Kidney (tissue), 14 donors: ENCODE results near the gene COL6A2. TPM values are rescaled to one million over a fixed set of nuclear protein-coding genes. Genes with fewer than 3 reads are reported as not detected.

Source experiments
- DNase-seq, 5 donors: peaks; one replicate each; pipeline ENCODE4 v3.0.0-alpha.2; 2013 to 2020
- FAIRE-seq: peaks from 2 replicates; lab custom pipeline; 2012; peaks lifted over from hg19 to GRCh38; lab: Jason Lieb, UNC
- H3K27ac ChIP-seq, 2 donors: one replicate each; pipeline ENCODE4 v1.7.0; 2013; ENCODE audit warnings: low read depth in 2 of 2, low read length in 2 of 2, inconsistent platforms in 1 of 2
- H3K27me3 ChIP-seq: one replicate; pipeline ENCODE4 v1.7.1; 2013; ENCODE audit warnings: low read length, inconsistent platforms; ENCODE audit not compliant: control insufficient read depth, insufficient read depth
- H3K36me3 ChIP-seq, 3 donors: one replicate each; pipeline versions ENCODE4 v1.7.0 to v1.7.1; 2013; ENCODE audit warnings: low read length in 3 of 3, control low read depth in 1 of 3, inconsistent platforms in 1 of 3; ENCODE audit not compliant: insufficient read depth in 3 of 3, control insufficient read depth in 2 of 3
- H3K4me1 ChIP-seq, 3 donors: one replicate each; pipeline versions ENCODE4 v1.7.0 to v1.7.1; 2013; ENCODE audit warnings: low read length in 3 of 3, inconsistent platforms in 1 of 3, low read depth in 1 of 3; ENCODE audit not compliant: control insufficient read depth in 2 of 3, insufficient read depth in 2 of 3
- H3K4me3 ChIP-seq, 3 donors: one replicate each; pipeline versions ENCODE4 v1.7.0 to v1.8.1; 2013; ENCODE audit warnings: low read length in 3 of 3, control low read depth in 1 of 3, inconsistent platforms in 1 of 3
- H3K9ac ChIP-seq, 3 donors: one replicate each; pipeline versions ENCODE4 v1.7.0 to v1.7.1; 2013; ENCODE audit warnings: low read length in 3 of 3, control low read depth in 1 of 3, inconsistent platforms in 1 of 3
- H3K9me3 ChIP-seq, 3 donors: one replicate each; pipeline versions ENCODE4 v1.7.0 to v1.7.1; 2013; ENCODE audit warnings: low read length in 3 of 3, control low read depth in 1 of 3, inconsistent platforms in 1 of 3; ENCODE audit not compliant: control insufficient read depth in 2 of 3, insufficient read depth in 1 of 3
- intact Hi-C: fragments of 100-400 bp; cut with DNase I; formaldehyde crosslinking; loops from one replicate; pipeline ENCODE4 v1.11.1; 2022
- polyA plus RNA-seq: library from polyadenylated mRNA; stranded (reverse); fragments of 350-450 nt; fragmentation: Illumina TruSeq; extraction: RNeasy Lipid Tissue Mini Kit (QIAGEN cat#74804); gene quantifications from one replicate; pipeline ENCODE4 v1.2.3, GENCODE V29; 2014; ENCODE audit warnings: low read depth, low replicate concordance; ENCODE audit not compliant: insufficient read depth
- total RNA-seq: library from RNA; stranded (reverse); fragmentation: NEBNext Ultra II Directional; extraction: Animal tissue kit (Norgen Biotek cat#: 25700); gene quantifications from one replicate; pipeline ENCODE4 v1.2.1, GENCODE V29; 2021
- TF ChIP-seq, protein P1 (sequence below): IDR thresholded peaks from 3 replicates; pipeline ENCODE4 v1.5.1; 2012; ENCODE audit warnings: mild to moderate bottlenecking, moderate library complexity, borderline replicate concordance; ENCODE audit not compliant: insufficient read depth; ENCODE audit errors: extremely low read depth
- donor health status: control.
- donor health status: control.
- donor health status: control.
- donor health status: control.
- donor health status: control.
- donor health status: DM: yes; HTN: yes; CAD: no.
- donor health status: Normal renal cell carcinoma (clear cell type).

COL6A2 gene
- total and polyA plus RNA-seq, 2 donors from 2014 or later: 52.4 to 174 TPM

DNA sequence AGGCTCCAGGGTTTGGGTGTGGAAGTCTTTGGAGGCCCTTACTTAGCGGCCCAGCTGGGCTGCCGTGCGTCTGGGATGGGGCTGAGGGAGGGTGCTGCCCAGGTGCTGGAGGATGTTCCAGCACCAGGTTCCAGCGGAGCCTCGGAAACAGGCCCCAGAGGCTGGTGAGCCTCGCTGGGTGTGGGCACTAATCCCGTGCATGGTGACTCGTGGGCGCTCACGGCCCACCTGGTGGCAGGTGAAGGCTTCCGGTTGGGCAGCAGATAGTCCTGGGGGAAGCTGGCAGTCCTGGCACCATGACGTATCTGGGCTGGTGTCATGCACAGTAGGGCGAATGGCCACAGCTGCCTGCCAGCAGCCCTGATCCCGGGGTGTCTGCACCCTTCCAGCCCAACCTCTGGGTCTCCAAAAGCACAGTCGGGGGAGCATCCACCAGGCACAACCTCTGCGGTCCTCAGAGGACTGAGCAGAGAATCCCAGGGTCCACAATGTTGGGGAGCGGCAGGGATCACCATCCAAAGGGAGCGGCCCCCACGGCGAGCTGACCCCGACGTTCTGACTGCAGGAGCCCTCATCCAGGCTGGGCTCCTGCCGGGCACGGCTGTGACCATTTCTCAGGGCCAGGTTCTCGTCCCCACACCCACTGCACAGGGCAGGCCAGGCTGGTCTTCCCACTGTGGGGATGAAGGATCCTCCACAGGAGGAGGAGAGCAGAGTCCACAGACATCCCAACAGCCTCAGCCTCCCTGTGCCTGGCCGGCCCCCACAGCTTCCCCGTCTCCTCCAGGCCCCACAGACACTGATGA is 32.1 kb downstream of the COL6A2 start:
- TF ChIP-seq, protein P1, sequence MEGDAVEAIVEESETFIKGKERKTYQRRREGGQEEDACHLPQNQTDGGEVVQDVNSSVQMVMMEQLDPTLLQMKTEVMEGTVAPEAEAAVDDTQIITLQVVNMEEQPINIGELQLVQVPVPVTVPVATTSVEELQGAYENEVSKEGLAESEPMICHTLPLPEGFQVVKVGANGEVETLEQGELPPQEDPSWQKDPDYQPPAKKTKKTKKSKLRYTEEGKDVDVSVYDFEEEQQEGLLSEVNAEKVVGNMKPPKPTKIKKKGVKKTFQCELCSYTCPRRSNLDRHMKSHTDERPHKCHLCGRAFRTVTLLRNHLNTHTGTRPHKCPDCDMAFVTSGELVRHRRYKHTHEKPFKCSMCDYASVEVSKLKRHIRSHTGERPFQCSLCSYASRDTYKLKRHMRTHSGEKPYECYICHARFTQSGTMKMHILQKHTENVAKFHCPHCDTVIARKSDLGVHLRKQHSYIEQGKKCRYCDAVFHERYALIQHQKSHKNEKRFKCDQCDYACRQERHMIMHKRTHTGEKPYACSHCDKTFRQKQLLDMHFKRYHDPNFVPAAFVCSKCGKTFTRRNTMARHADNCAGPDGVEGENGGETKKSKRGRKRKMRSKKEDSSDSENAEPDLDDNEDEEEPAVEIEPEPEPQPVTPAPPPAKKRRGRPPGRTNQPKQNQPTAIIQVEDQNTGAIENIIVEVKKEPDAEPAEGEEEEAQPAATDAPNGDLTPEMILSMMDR: no peak
- Histone ChIP-seq H3K27ac (no peak overlapping the region), H3K9me3 (no peaks in the 10 kb centered on the region), H3K4me3 (no peak overlapping the region), H3K4me1 (no peaks in the 10 kb centered on the region), H3K9ac (no peak overlapping the region), H3K27me3 (no peaks in the 10 kb centered on the region), H3K36me3 (no peaks in the 10 kb centered on the region)
- FAIRE-seq: no peak
- DNase-seq: peak in 2 of 5 donors; percentile 27 to 60
- intact Hi-C loops: no loop called here

DNA sequence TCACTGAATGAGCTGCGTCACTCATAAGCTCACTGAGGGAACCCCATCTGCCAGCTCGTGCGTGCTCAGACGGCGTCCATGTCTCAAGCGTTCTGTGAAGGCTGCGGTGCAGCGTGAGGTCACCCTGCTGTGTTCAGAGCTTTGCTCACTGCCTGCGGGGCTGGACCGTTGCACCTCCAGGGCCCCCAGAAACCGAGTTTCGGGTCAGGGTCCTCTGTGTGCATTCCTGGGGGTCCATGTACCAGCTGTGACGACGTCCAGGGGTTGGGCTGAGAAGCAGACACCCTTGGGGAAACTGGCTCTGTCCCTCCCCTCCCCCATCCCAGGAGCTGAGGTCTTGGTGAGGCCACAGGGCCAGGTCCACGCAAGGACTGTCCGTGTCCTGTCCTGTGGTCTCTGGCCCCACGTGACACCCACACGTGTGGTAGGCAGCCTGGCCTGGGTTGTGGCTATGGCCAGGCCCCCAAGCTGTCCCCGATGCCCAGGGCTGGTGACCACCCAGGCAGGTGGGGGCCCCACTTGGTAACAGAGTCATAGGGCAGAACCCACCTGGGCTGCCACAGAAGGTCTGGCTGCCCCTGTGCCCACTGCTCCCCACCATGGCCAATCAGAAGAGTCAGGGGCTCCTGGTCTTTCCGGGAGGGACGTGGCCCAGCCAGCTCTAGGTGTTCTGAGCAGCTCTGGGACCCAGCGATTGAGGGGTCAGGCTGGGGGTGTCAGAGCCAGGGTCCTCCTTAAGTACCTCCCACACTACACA is 33.1 kb downstream of the COL6A2 start:
- H3K36me3 ChIP-seq: no peaks in the 10 kb centered on the region
- DNase-seq (peak in 1 of 5 donors; percentile 75), FAIRE-seq (no peak)
- no peak overlapping the region for H3K27ac ChIP-seq
- H3K4me3 ChIP-seq: no peak overlapping the region
- TF ChIP-seq, protein P1: no peak
- no peak overlapping the region for H3K9ac ChIP-seq
- H3K9me3 ChIP-seq: no peaks in the 10 kb centered on the region
- intact Hi-C loops: no loop called here
- H3K27me3 ChIP-seq: no peaks in the 10 kb centered on the region
- no peaks in the 10 kb centered on the region for H3K4me1 ChIP-seq

GRCh38 chr21:46131588-46131837 is 33.6 kb downstream of the COL6A2 start:
- H3K27me3 ChIP-seq: no peaks in the 10 kb centered on the region
- H3K9ac ChIP-seq: no peak overlapping the region
- no peaks in the 10 kb centered on the region for H3K36me3 ChIP-seq
- H3K27ac ChIP-seq: no peak overlapping the region
- DNase-seq: no peak
- no peak for FAIRE-seq
- no peaks in the 10 kb centered on the region for H3K4me1 ChIP-seq
- no peaks in the 10 kb centered on the region for H3K9me3 ChIP-seq
- TF ChIP-seq, protein P1: no peak
- H3K4me3 ChIP-seq: no peak overlapping the region
- intact Hi-C loops: no loop called here
